ENCODE data around the gene CMTR2.
"Not testable (repeated sequence)": the region's sequence is repeated elsewhere in the genome, so short reads cannot be mapped to it uniquely, and the experiment has no call there.

Gene CMTR2

GRCh38 chr16:71288890-71289731 lies at the start of gene CMTR2:
Gene CMTR2, minus strand, starts transcription at chr16:71289402. Its CDS starts 3,482 bp downstream, at chr16:71285920.
- Mint-ChIP-seq H3K36me3 (peaks cover 27% of the 10 kb centered on the region), H3K4me1 (ENCODE audit: low read depth) (peaks cover 20% of the 10 kb centered on the region), H3K27me3 (peaks cover 17% of the 10 kb centered on the region), H3K27ac (peak within 1 kb of the TSS; percentile 92), H3K9me3 (ENCODE audit: low read depth) (peaks cover 17% of the 10 kb centered on the region), H3K4me3 (peak within 1 kb of the TSS; percentile 92)

DNA sequence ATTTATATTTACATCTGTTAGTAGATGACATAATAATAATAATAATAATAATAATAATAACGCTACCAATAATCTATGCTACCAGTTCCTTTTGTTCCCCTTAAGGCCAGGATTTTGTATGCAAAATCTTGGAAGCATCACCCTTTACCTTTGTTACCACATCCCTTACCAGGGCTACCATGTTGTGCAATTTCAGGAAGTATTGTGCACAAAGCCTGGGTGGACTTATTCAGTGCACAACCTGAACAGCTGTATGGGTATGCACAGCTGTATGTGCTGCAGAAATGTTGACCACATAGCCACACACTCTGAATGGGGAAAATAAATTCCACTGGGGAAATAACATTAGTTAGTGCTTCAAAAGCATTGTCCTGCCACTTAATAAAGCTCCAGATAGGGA lies 49.4 kb upstream of the CMTR2 start:
- H3K9me3 Mint-ChIP-seq (ENCODE audit: low read depth): no peaks in the 10 kb centered on the region
- no peaks in the 10 kb centered on the region for H3K36me3 Mint-ChIP-seq
- H3K4me1 Mint-ChIP-seq (ENCODE audit: low read depth): no peaks in the 10 kb centered on the region
- no peak overlapping the region for H3K27ac Mint-ChIP-seq
- peaks cover 19% of the 10 kb centered on the region for H3K27me3 Mint-ChIP-seq
- H3K4me3 Mint-ChIP-seq: no peak overlapping the region

DNA sequence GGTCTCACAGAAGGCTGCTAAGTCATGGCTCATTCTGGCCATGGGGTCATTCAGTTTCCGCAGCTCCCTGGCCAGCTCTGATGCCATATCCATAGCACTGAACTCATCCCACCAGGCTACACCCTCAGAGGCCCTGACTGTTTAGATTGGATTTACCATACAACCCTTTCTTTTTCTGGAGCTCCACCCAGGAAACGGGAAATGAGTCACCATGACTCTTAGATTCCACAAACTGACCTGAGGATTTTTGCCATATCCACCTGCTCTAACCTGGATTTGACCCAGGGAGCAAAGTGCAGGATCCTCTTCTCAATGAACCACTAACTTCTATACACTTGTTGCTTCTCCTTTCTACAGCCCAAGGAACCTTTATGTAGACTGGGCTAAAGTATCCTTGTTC lies 49.0 kb upstream of the CMTR2 start:
- H3K4me1 Mint-ChIP-seq (ENCODE audit: low read depth): no peaks in the 10 kb centered on the region
- no peaks in the 10 kb centered on the region for H3K36me3 Mint-ChIP-seq
- no peak overlapping the region for H3K4me3 Mint-ChIP-seq
- no peak overlapping the region for H3K27ac Mint-ChIP-seq
- H3K9me3 Mint-ChIP-seq (ENCODE audit: low read depth): no peaks in the 10 kb centered on the region
- peaks cover 19% of the 10 kb centered on the region for H3K27me3 Mint-ChIP-seq

DNA sequence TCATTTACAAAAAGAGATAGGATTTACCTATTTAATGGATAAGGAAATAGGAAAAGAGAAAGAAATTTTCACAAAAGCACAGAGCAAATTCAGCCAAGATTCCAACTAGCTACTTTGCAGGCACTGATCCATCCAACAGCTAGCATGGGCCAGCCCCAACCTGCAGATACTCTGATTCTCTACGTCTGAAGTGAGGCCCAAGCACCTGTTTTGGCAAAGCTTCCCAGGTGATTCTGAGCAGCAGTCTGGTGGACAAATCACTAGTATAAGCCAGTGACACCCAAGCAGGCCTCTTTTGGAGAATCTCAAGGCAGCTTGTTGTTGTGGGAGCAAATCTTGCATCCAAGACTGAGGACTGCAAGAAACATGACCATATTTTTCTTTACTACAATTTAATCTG lies 48.4 kb upstream of the CMTR2 start:
- no peaks in the 10 kb centered on the region for H3K36me3 Mint-ChIP-seq
- peaks cover 19% of the 10 kb centered on the region for H3K27me3 Mint-ChIP-seq
- H3K4me3 Mint-ChIP-seq: no peak overlapping the region
- no peaks in the 10 kb centered on the region for H3K4me1 Mint-ChIP-seq (ENCODE audit: low read depth)
- no peak overlapping the region for H3K27ac Mint-ChIP-seq
- H3K9me3 Mint-ChIP-seq (ENCODE audit: low read depth): no peaks in the 10 kb centered on the region

DNA sequence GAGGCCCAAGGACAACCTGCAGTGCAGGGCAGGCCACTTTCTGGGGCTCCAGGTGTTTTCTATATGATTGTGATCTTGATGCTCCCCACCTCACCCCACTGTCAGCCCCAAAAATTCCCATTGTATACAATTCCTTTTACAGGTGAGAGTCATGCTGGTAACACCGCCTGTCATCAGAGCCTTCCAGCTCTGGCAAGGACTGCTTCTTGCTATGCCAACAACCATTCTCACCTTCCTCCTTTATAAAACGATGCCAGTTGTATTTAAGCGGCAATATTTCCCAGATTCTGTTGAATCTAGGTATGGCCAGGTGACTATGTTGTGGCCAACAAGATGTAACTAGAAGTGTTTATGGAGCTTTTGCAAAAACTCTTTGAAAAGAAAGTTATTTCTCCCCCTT lies 38.9 kb upstream of the CMTR2 start:
- Mint-ChIP-seq H3K36me3 (no peaks in the 10 kb centered on the region), H3K27ac (no peak overlapping the region), H3K4me3 (no peak overlapping the region), H3K27me3 (peaks cover 9% of the 10 kb centered on the region), H3K9me3 (ENCODE audit: low read depth) (no peaks in the 10 kb centered on the region), H3K4me1 (ENCODE audit: low read depth) (no peaks in the 10 kb centered on the region)

GRCh38 chr16:71327720-71328119 lies 38.5 kb upstream of the CMTR2 start:
- H3K27me3 Mint-ChIP-seq: peaks cover 9% of the 10 kb centered on the region
- H3K36me3 Mint-ChIP-seq: no peaks in the 10 kb centered on the region
- no peaks in the 10 kb centered on the region for H3K9me3 Mint-ChIP-seq (ENCODE audit: low read depth)
- H3K27ac Mint-ChIP-seq: no peak overlapping the region
- H3K4me3 Mint-ChIP-seq: no peak overlapping the region
- no peaks in the 10 kb centered on the region for H3K4me1 Mint-ChIP-seq (ENCODE audit: low read depth)

GRCh38 chr16:71319999-71320398 lies 30.8 kb upstream of the CMTR2 start:
- H3K36me3 Mint-ChIP-seq: no peaks in the 10 kb centered on the region
- no peaks in the 10 kb centered on the region for H3K4me1 Mint-ChIP-seq (ENCODE audit: low read depth)
- peaks cover 9% of the 10 kb centered on the region for H3K27me3 Mint-ChIP-seq
- H3K9me3 Mint-ChIP-seq (ENCODE audit: low read depth): no peaks in the 10 kb centered on the region
- H3K27ac Mint-ChIP-seq: no peak overlapping the region
- no peak overlapping the region for H3K4me3 Mint-ChIP-seq

- Mint-ChIP-seq H3K4me3 (no peak overlapping the region), H3K4me1 (ENCODE audit: low read depth) (no peaks in the 10 kb centered on the region), H3K27me3 (peaks cover 22% of the 10 kb centered on the region), H3K36me3 (no peaks in the 10 kb centered on the region), H3K9me3 (ENCODE audit: low read depth) (no peaks in the 10 kb centered on the region), H3K27ac (no peak overlapping the region)
Measured at GRCh38 chr16:71315269-71315668, 26.1 kb upstream of the CMTR2 start.

GRCh38 chr16:71313591-71313990 lies 24.4 kb upstream of the CMTR2 start:
- H3K4me1 Mint-ChIP-seq (ENCODE audit: low read depth); H3K27ac Mint-ChIP-seq; H3K4me3 Mint-ChIP-seq; H3K36me3 Mint-ChIP-seq; H3K9me3 Mint-ChIP-seq (ENCODE audit: low read depth): not testable (repeated sequence)
- peaks cover 24% of the 10 kb centered on the region for H3K27me3 Mint-ChIP-seq

GRCh38 chr16:71311553-71312158 lies 22.5 kb upstream of the CMTR2 start:
- no peaks in the 10 kb centered on the region for H3K36me3 Mint-ChIP-seq
- no peaks in the 10 kb centered on the region for H3K9me3 Mint-ChIP-seq (ENCODE audit: low read depth)
- peaks cover 26% of the 10 kb centered on the region for H3K27me3 Mint-ChIP-seq
- no peaks in the 10 kb centered on the region for H3K4me1 Mint-ChIP-seq (ENCODE audit: low read depth)
- H3K27ac Mint-ChIP-seq: no peak overlapping the region
- H3K4me3 Mint-ChIP-seq: no peak overlapping the region

GRCh38 chr16:71303938-71304337 lies 14.7 kb upstream of the CMTR2 start:
- Mint-ChIP-seq H3K9me3 (ENCODE audit: low read depth) (no peaks in the 10 kb centered on the region), H3K36me3 (no peaks in the 10 kb centered on the region), H3K4me3 (no peak overlapping the region), H3K27ac (no peak overlapping the region), H3K4me1 (ENCODE audit: low read depth) (no peaks in the 10 kb centered on the region), H3K27me3 (peaks cover 14% of the 10 kb centered on the region)

GRCh38 chr16:71297341-71297634 lies 8.1 kb upstream of the CMTR2 start:
- Mint-ChIP-seq H3K9me3 (ENCODE audit: low read depth) (peaks cover 5% of the 10 kb centered on the region), H3K27ac (no peak overlapping the region), H3K4me1 (ENCODE audit: low read depth) (no peaks in the 10 kb centered on the region), H3K4me3 (no peak overlapping the region), H3K36me3 (no peaks in the 10 kb centered on the region), H3K27me3 (peaks cover 29% of the 10 kb centered on the region)

GRCh38 chr16:71296584-71297340 lies 7.6 kb upstream of the CMTR2 start:
- Mint-ChIP-seq H3K27me3 (peaks cover 34% of the 10 kb centered on the region), H3K4me3 (no peak overlapping the region), H3K9me3 (ENCODE audit: low read depth) (peaks cover 5% of the 10 kb centered on the region), H3K4me1 (ENCODE audit: low read depth) (no peaks in the 10 kb centered on the region), H3K27ac (no peak overlapping the region), H3K36me3 (no peaks in the 10 kb centered on the region)

DNA sequence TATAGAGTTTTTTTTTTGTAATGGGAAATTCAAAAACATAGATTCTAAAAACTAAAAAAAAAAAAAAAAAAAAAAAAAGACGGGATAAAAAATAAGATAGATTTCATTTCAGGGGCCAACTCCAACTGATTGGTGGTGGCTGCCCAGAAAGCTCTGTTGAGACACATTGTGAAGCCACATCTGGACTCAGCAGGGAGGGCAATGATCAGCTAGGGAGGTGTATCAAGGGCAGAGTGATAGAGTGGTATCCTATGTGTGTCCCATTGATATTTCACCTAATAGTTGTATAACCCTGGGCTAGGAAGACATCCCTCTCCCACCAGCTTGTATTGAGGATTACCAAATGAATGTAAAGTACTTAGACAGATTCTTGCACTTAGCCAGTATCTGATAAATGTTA lies 6.7 kb upstream of the CMTR2 start:
- no peak overlapping the region for H3K27ac Mint-ChIP-seq
- H3K4me1 Mint-ChIP-seq (ENCODE audit: low read depth): no peaks in the 10 kb centered on the region
- H3K4me3 Mint-ChIP-seq: no peak overlapping the region
- H3K9me3 Mint-ChIP-seq (ENCODE audit: low read depth): peaks cover 5% of the 10 kb centered on the region
- no peaks in the 10 kb centered on the region for H3K36me3 Mint-ChIP-seq
- H3K27me3 Mint-ChIP-seq: peaks cover 32% of the 10 kb centered on the region

GRCh38 chr16:71293919-71294318 lies 4.7 kb upstream of the CMTR2 start:
- Mint-ChIP-seq H3K27ac (no peak overlapping the region), H3K4me1 (ENCODE audit: low read depth) (peaks cover 6% of the 10 kb centered on the region), H3K4me3 (no peak overlapping the region)

More at GRCh38 chr16:71293919-71294318, 4.7 kb upstream of the CMTR2 start:
- peaks cover 5% of the 10 kb centered on the region for H3K9me3 Mint-ChIP-seq (ENCODE audit: low read depth)
- no peaks in the 10 kb centered on the region for H3K36me3 Mint-ChIP-seq
- H3K27me3 Mint-ChIP-seq: peaks cover 25% of the 10 kb centered on the region
